Pulmonary artery endothelial cell (primary cell): ENCODE results near the gene TXNRD2. TPM values are rescaled to one million over a fixed set of nuclear protein-coding genes. Genes with fewer than 3 reads are reported as not detected.

Experiments
- DNase-seq: peaks from one replicate; pipeline ENCODE4 v3.0.0-alpha.2; 2011; ENCODE audit warnings: low read depth, low spot score
- total RNA-seq: library from RNA; depleted of rRNA; stranded (reverse); fragments of >200 nt; gene quantifications from 2 replicates; pipeline ENCODE4 v1.2.3, GENCODE V29; 2014

Gene TXNRD2
- total RNA-seq, 1 donor from 2014 or later = 73.7 TPM

GRCh38 chr22:19877626-19878339 is 63.8 kb downstream of the TXNRD2 start:
- DNase-seq = no peak

- no peak for DNase-seq
These were observed 64.5 kb downstream of the TXNRD2 start for GRCh38 chr22:19876941-19877625.

DNA sequence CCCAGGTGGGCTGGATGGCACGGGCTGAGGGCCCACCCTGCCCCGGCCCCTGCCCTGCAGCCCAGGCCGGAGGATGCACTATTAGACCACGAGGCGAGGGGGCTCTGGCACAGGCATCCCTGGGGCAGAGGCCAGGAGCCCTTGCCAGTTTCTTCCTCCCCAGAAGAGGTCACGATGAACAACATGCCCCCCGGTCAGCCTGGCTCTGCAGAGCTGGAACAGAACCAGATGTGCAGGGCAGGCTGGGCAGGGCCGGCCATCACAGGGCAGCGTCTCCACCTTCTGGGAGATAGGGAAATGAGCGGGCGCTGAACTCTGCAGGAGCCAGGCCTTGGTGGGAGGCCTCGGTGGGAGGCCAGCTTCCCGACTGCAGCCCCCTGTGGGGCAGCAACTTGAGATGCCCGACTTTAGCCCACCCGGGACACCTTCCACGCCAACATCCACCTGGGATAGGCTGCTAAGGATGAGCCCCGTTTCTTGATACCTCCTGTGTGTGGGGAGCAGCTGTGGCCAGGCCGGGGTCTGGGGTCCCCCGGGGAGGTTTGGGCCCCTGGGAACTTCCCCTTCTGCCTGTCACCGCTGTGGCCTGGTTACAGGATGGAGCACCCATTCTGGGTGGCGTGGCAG is 65.2 kb downstream of the TXNRD2 start:
- DNase-seq = no peak

DNA sequence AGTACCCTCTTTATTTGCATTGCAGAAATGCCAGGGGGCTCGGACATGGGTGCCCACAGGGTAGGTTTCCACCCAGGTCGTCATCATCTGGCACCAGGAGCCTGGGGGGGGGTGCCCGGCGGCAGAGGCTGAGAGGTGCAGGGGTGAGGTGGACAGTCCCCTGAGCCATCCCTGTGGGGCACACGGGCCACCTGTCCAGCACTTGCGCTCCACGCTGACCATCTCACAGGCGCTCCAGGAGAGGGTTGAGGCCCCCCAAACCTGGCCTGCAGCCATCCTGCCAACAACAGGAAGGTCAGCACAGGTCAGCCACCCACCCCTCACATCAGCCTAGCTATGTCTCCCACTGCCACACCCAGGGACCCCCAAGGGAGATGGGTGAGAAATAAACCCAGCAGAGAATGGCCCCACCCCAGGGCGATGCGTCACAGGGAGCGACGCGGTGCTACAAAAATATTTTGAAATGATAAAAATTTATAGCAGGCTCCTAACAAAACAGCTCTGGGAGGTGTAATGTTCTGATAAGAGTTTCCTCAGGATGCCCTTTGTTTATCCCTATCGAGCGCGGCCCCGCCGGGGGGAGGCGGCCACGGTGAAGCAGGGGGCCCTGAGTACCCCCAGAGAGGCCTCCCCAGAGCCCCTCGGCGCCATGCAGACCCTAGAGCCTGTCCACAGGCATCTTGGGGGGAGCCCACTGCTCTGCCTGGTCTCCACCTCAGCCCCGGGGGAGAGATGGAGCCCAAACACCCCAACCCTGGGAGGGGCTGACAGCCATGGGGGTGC is 65.9 kb downstream of the TXNRD2 start:
- DNase-seq = no peak

DNA sequence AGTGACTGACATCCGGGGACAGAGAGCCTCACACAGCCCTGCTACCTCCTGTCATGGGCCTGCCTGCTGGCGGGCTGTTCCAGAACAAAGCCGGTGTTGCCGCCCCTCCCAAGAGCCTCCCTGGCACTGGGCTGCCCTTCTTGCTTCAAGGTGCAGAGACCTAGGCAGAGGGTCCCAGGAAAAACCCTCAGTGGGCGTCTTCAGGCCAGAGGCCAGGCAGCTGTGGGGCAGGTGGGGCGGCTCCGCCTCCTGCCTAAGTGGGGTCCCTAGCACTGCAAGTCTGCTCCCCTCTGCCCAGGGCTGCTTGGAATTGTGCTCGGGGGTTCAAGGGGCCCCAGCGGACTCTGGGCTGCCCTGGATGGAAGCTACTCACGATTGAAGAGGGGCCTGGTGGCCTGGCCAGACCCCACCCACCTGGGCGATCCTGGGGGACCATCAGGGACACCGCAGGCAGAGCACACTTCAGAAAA is 66.5 kb downstream of the TXNRD2 start:
- no peak for DNase-seq

DNA sequence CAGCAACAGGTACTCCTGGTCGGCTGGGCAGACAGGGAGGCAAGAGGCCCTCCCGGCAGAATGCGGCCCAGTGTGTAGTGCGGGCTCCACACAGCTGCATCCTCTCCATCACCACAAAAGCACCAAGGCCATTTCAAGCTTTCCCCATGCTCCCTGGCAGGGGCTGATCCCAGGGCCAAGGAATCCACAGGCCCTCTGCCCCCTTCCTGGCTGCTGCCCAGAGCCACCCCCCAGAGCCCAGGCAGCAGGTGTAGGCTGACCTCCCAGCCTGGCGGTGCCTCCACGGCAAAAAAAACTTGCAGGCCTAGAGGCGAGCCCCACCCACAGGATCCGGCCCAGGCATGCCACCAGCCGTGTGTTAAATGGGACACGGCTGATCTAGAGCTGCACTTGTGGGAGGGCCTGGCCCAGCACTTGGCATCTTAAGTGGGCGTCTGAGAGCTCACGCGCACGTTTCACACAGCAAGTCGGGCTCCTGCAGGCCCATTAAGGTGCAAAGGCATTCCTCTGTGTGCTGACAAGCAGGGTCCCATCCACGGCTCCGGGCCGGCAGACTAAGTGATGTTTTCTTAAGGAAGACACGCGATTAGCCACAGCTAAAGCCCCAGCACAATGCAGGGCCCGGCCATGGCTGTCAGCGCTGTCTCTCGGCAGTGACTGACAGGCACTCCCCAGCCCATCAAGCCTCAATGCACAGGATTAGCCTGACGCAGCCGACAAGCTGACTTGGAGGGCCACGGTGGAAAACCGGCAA is 67.1 kb downstream of the TXNRD2 start:
- no peak for DNase-seq

- DNase-seq = no peak
These were observed 67.7 kb downstream of the TXNRD2 start for GRCh38 chr22:19873960-19874306.

DNA sequence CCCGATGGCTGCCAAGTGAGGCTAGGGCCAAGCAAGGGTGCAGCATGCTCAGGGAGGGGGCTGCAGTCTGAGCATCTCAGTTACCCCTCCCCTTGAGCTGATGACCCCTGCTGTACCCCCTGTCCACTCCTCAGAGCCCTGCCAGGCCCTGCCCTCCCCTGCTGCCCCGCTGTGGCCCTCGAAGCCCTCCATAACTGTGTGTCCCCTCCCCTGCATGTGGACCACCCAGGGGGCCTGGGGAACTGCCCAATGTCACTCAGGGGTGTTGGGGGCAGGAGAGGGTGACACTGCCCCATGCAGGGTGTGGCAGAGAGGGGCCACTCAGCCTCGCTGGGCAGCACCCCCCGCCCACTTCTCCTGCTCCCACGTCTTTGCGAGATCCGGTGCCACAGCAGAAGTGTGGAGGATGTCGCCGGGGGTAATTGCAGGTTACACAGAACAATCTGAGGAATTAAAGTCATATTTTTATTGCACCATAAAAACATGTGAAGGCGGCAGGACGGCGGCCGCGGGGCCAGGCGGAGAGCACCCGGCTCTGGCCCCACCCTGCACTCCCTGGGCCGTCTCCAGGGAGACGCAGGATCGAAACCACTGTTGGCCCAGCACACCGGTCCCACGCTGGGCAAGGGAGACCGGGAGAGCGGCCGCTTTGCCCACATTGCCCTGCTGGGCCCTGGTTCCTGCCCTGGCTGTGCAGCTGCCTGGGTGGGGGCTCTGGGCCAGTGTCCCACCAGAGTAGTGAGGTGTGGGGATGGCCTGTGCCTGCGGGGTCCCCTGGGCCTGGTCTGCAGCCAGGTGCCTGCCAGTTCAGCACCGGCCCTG is 68.3 kb downstream of the TXNRD2 start:
- DNase-seq = no peak

GRCh38 chr22:19872779-19873137 is 68.9 kb downstream of the TXNRD2 start:
- no peak for DNase-seq

GRCh38 chr22:19871845-19872778 is 69.5 kb downstream of the TXNRD2 start:
- no peak for DNase-seq

DNA sequence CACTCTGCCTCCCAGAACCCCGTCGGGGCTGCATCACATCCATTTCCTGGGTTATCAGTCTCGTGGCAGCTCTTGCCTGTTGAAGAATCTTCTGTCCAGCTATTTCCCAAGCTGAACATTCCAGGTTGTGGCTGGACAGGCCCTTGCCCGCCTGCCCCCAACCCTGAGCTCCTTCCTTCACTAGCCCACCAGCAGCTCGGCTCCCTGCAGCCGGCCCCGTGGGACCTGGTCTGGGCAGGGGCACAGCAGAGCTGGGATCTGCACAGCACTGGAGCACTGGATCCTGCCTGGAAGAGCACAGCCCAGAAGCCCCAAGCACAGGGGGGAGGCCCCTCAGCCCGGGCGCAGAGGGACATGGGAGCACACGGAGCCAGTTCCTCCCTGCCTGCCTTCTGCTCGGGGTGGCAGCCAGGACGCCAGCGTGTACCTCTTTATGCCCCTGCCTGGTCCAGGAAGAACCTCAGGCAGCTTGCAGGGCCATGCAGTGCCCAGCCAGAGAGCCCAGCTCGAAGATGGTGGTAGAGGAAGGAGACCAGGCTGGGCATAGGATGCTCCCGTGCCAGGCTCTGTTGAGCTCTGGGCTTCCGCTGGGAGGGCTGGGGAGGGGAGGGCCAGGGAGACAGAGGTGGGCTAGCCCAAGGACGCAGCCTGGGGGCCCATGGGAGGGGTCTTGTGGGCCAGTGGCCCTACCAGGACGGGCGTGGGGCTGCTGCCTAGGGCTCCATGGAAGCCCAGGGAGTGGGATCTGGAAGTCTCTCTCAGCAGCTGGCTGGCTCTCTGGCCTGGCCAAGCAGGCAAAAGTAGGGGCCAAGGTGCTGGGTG is 70.4 kb downstream of the TXNRD2 start:
- no peak for DNase-seq

DNA sequence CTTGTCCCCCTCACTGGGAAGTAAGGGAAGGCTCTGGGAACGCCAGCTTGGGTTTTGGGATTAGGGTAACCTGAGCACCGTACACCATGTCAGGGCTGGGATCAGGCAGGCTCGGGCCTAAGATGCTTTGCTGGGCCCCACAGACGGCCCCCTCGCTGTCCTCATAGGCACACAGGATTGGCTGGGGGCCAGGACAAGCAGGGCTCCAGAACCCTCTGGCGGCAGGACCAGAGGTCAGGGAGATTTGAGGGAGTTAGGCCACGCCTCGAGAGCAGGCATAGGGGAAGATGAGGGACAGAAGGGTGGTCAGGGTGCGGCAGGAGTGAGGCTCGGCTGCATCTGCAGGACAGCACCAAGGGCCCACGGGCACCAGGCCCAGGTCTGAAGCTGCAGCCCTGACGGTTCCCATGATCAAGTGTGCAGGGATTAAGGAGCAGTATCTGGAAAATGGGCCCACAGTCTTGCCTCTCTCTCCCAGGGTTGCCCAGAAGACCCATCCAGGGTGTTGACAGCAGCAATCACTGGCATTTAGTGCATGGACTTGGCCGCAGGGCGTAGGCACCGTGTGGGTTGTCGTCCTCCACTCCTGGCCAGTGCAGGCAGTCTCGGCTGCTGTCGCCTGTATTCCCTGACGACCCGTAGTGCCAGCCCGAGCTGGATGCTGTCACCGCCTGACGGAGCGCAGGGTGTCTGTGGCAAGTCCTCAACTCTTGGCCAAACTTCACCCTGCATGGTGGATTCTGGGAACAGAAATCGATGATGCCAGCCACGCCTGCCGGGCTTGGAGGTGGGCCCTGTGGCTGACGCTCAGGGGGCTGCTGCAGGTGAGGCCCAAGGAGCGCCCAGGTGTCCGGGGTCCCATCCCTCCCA is 71.2 kb downstream of the TXNRD2 start:
- DNase-seq = no peak

- DNase-seq = no peak
These were observed 72.0 kb downstream of the TXNRD2 start for GRCh38 chr22:19869497-19870152.

- no peak for DNase-seq
These were observed 72.7 kb downstream of the TXNRD2 start for GRCh38 chr22:19868773-19869471.

GRCh38 chr22:19868333-19868732 is 73.3 kb downstream of the TXNRD2 start:
- DNase-seq = no peak

DNA sequence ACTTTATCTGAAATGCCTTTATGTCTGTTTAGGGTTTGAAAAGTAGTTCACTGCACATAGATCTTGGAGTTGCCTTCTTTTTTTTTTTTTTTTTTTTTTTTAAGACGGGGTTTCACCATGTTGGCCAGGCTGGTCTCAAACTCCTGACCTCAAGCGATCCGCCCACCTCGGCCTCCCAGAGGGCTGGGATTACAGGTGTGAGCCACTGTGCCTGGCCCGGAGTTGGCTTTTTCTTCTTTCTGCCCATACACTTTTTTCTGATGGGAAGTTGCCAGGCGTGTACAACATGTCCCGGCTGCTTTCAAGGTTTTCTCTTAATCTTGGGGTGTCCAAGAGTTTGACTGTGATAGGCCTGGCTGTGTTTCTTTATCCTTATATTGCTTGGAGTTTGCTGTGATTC is 74.0 kb downstream of the TXNRD2 start:
- no peak for DNase-seq
